Vagina (tissue), 2 donors: ENCODE results near the gene HERC4.

ENCODE experiments used
- POLR2A ChIP-seq, 2 donors: fragments of 450-650 bp; IDR thresholded peaks; one replicate each; pipeline ENCODE4 v1.6.1; 2017; ENCODE audit warnings: antibody characterized with exemption in 2 of 2, mild to moderate bottlenecking in 2 of 2, moderate library complexity in 2 of 2
- POLR2AphosphoS5 ChIP-seq, 2 donors: sonication (generic); formaldehyde crosslinking; IDR thresholded peaks; one replicate each; pipeline ENCODE4 v1.9.0; 2017; ENCODE audit warnings: antibody characterized with exemption in 2 of 2, mild to moderate bottlenecking in 2 of 2, low read depth in 1 of 2; ENCODE audit not compliant: insufficient read depth in 1 of 2
- TF ChIP-seq, protein P1 (sequence below), 3 experiments: fragments of 450-650 bp in 2 of 3; fragments of 200-600 bp in 1 of 3; sonication (generic) in 1 of 3; IDR thresholded peaks; one replicate each; pipeline ENCODE4 v1.5.1; 2017 to 2019; ENCODE audit warnings: antibody characterized with exemption in 3 of 3, mild to moderate bottlenecking in 2 of 3, moderate library complexity in 2 of 3

- TF ChIP-seq POLR2A (IDR thresholded peaks at IDR 0.05) (no peak), POLR2AphosphoS5 (IDR thresholded peaks at IDR 0.05; ENCODE audit: insufficient read depth in 1 of 2, low read depth in 1 of 2) (no peak)
- TF ChIP-seq, protein P1, sequence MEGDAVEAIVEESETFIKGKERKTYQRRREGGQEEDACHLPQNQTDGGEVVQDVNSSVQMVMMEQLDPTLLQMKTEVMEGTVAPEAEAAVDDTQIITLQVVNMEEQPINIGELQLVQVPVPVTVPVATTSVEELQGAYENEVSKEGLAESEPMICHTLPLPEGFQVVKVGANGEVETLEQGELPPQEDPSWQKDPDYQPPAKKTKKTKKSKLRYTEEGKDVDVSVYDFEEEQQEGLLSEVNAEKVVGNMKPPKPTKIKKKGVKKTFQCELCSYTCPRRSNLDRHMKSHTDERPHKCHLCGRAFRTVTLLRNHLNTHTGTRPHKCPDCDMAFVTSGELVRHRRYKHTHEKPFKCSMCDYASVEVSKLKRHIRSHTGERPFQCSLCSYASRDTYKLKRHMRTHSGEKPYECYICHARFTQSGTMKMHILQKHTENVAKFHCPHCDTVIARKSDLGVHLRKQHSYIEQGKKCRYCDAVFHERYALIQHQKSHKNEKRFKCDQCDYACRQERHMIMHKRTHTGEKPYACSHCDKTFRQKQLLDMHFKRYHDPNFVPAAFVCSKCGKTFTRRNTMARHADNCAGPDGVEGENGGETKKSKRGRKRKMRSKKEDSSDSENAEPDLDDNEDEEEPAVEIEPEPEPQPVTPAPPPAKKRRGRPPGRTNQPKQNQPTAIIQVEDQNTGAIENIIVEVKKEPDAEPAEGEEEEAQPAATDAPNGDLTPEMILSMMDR (IDR thresholded peaks at IDR 0.05) = no peak
These were observed 28.0 kb downstream of the HERC4 start for GRCh38 chr10:68047122-68047521.
